Omental fat pad (tissue), 4 donors: Measurements from ENCODE around the gene FREM3. TPM values are rescaled to one million over a fixed set of nuclear protein-coding genes. Genes with fewer than 3 reads are reported as not detected.

Experiments
- ATAC-seq: fragments of 150-250 bp; one replicate; pipeline ENCODE4 v1.9.1; 2016; ENCODE audit warnings: mild to moderate bottlenecking, moderate library complexity; ENCODE audit not compliant: low FRiP score
- DNase-seq: peaks from one replicate; pipeline ENCODE4 v3.0.0-alpha.2; 2019; ENCODE audit warnings: low spot score
- total RNA-seq, 4 donors: library from RNA; depleted of rRNA; stranded (reverse); fragments of >200 nt; gene quantifications; one replicate each; pipeline ENCODE4 v1.1.0, GENCODE V29; 2016
- TF ChIP-seq, protein P1 (sequence below), 3 donors: fragments of 450-650 bp; IDR thresholded peaks; one replicate each; pipeline ENCODE4 v1.5.1; 2016 to 2017; ENCODE audit warnings: antibody characterized with exemption in 3 of 3, mild to moderate bottlenecking in 3 of 3, moderate library complexity in 2 of 3

FREM3 gene
- total RNA-seq, 4 donors from 2014 or later, result 0.09 TPM; not detected in 3

DNA sequence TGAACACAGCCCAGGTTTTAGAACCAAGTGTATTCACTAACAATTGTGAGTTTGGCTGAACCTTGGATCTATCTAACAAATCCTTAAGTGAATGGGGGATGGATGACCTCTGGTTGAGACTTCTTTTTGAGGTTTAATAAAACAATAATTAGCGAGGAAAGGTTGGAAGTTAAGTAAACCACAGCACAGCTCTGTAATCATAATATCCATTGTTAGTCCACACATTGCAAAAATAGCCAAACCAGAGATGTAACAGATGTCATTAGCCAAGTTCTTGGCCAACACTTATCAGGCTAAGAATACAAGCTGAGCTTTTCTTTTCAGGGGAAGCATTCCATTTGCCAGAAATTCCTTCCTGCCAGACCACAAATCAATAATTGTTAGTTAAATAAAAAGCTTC is 59.1 kb downstream of the FREM3 start:
- DNase-seq, result no peak
- ATAC-seq, result no peak
- TF ChIP-seq, protein P1, sequence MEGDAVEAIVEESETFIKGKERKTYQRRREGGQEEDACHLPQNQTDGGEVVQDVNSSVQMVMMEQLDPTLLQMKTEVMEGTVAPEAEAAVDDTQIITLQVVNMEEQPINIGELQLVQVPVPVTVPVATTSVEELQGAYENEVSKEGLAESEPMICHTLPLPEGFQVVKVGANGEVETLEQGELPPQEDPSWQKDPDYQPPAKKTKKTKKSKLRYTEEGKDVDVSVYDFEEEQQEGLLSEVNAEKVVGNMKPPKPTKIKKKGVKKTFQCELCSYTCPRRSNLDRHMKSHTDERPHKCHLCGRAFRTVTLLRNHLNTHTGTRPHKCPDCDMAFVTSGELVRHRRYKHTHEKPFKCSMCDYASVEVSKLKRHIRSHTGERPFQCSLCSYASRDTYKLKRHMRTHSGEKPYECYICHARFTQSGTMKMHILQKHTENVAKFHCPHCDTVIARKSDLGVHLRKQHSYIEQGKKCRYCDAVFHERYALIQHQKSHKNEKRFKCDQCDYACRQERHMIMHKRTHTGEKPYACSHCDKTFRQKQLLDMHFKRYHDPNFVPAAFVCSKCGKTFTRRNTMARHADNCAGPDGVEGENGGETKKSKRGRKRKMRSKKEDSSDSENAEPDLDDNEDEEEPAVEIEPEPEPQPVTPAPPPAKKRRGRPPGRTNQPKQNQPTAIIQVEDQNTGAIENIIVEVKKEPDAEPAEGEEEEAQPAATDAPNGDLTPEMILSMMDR (IDR thresholded peaks at IDR 0.05), result no peak

DNA sequence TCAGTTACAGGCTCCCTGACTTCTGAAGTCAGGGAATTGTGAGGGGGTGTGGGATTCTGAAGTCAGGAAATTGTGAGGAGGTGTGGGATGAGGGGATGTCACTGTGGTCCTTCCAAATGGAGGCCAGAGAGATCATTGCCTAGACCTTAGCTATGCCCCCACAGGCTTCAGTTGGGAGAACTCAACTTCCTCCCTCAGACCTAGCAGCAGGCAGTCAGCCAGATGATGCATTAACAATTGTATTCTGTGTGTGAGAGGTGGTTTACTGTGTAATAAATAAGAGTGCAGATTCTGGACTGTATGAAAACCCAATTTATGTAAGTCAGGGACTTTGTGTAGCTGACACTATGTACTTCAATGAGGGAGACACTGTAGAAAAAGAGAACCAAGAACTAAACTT is 65.7 kb downstream of the FREM3 start:
- no peak for ATAC-seq
- TF ChIP-seq, protein P1 (IDR thresholded peaks at IDR 0.05), result no peak
- DNase-seq, result no peak

DNA sequence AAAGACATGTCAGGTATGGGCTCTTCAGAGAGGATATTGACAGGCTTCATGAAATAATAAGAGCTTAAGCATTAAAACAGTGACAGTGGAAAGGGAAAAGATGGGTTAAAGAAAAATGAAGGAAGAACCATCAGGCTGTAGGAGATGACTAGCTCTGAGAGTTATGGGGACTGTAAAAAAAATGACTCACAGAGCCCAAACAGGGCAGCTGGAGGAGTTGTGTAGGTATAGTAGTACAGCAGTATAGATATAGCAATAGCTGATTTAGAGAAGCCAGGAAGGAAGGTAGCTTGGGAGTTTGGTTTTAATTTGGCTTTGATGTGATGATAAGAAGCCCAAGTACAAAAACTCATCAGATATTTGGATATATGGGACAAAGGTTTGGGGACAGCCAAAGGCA is 66.6 kb downstream of the FREM3 start:
- no peak for ATAC-seq
- no peak for DNase-seq
- TF ChIP-seq, protein P1 (IDR thresholded peaks at IDR 0.05), result no peak

DNA sequence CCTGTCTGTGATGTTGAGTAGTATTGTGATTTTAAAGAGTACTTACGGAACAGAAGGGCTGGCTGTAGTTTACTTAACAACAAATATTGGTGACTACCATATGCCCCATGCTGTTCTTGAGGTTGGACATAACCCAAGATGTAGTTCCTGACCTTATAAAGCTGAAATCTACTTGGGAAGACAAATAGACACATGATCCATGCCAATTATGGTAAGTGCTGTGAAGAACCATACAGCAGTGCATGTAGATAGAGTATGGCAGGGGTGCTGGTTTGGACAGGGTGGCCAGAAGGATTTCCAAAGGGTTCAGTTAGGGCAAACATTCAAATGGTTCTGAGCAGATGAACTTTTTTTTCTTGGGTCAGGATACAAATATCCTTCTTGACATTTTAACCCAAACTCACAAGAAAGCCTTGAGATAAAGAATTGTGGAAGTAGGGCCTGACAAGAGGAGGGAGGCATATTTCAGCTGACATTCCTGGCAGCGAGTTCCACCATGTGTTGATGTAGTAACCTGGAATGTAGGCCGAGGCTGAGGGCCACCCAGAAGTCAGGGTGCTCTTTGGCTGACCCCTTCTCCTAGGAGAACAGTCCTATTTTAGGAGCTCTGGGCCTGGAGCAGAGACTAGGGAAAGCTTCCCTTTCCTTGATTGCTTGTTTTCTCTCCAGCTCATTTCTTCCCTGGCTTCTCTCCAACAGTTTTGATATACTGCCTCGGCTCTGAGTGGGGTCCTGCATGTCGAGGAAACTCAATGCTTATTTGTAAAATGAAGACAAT is 74.2 kb downstream of the FREM3 start:
- no peak for DNase-seq
- peak; percentile 95 for ATAC-seq
- TF ChIP-seq, protein P1 (IDR thresholded peaks at IDR 0.05), result no peak

DNA sequence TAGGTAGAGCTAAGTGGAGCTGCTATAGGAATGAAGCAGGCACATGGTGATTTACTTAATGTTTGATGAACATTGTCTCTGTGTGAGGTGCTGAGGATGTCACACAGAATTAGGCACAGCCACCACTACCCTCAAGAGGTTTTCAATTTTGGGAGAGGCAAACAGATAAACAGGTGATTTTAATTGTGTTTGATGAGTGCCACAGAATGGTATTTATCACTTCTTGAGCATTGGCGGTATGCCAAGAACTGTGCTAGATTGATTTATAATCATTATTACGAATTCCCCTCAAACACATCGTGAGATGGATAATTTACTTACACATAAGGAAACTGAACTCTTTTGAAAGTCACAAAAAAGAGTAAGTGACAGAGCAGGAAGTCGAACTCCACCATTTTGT is 74.8 kb downstream of the FREM3 start:
- TF ChIP-seq, protein P1 (IDR thresholded peaks at IDR 0.05), result no peak
- no peak for ATAC-seq
- DNase-seq, result no peak

DNA sequence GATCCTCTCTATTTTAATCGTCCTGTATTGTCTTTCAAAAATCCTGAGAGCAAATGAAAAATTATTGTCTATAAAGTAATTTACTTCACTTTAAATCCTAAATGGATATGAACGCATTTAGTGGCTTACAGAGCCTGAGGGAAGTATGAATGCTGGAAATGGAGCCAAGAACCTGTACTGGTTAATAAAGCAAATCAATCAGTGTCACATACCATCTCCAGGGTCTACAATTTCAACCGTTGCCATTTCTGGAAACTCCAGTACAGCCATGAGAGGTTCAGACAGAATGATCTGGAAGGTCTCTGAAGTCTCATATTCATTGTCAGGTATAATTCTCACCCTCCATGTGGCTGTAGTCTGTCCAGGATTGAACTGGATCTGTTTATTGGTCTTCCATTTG is 76.6 kb downstream of the FREM3 start:
- no peak for ATAC-seq
- TF ChIP-seq, protein P1 (IDR thresholded peaks at IDR 0.05), result no peak
- no peak for DNase-seq

DNA sequence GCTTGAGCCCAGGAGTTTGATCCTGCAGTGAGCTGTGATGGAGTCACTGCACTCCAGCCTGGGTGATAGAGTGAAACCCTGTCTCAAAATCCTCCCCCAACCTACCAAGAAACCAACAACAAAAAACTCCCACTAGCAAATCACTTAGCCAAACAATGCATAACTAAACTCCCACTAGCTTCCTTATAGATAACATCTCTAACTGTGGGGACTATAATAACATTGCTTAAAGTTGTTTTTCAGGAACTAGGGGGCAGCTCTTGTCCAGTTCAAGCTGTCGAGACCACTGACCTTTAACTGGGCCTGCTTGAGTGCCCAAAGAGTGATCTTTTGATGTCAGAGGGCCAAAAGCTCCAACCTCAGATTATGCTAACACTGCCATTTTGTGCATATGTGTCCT is 81.7 kb downstream of the FREM3 start:
- ATAC-seq, result no peak

More for the DNA sequence above, 81.7 kb downstream of the FREM3 start:
- DNase-seq, result no peak
- TF ChIP-seq, protein P1 (IDR thresholded peaks at IDR 0.05), result no peak
